Hippocampal formation (tissue), 2 donors: ENCODE data around the gene SDHC.
A peak's percentile ranks its signal among the peaks of the same experiment; 100 is the strongest.
"Not testable (repeated sequence)": the region's sequence is repeated elsewhere in the genome, so short reads cannot be mapped to it uniquely, and the experiment has no call there.

Experiments
- DNase-seq, 2 donors: peaks; one replicate each; lab custom pipeline; 2025; lab: John Stamatoyannopoulos, UW

The SDHC gene

GRCh38 chr1:161382214-161383019 lies 68.2 kb downstream of the SDHC start:
- peak in 1 of 2 donors; percentile 83 for DNase-seq

- no peak for DNase-seq
These were observed 74.5 kb downstream of the SDHC start for GRCh38 chr1:161388639-161389038.

- not testable (repeated sequence) for DNase-seq
These were observed 75.0 kb downstream of the SDHC start for GRCh38 chr1:161389158-161389557.

- DNase-seq, result peak; percentile 98 to 99
These were observed 75.7 kb downstream of the SDHC start for GRCh38 chr1:161389691-161390558.

GRCh38 chr1:161390559-161390858 lies 76.3 kb downstream of the SDHC start:
- DNase-seq, result peak in 1 of 2 donors; percentile 66

GRCh38 chr1:161391136-161391535 lies 77.0 kb downstream of the SDHC start:
- DNase-seq, result not testable (repeated sequence)

GRCh38 chr1:161391611-161392010 lies 77.4 kb downstream of the SDHC start:
- no peak for DNase-seq

- no peak for DNase-seq
These were observed 79.0 kb downstream of the SDHC start for GRCh38 chr1:161393151-161393550.

- DNase-seq, result not testable (repeated sequence)
These were observed 82.9 kb downstream of the SDHC start for GRCh38 chr1:161397038-161397437.

GRCh38 chr1:161398900-161399256 lies 84.7 kb downstream of the SDHC start:
- no peak for DNase-seq

GRCh38 chr1:161399257-161399998 lies 85.2 kb downstream of the SDHC start:
- DNase-seq, result peak; percentile 80 to 86

- no peak for DNase-seq
These were observed 88.3 kb downstream of the SDHC start for GRCh38 chr1:161402446-161402845.

- no peak for DNase-seq
These were observed 89.9 kb downstream of the SDHC start for GRCh38 chr1:161404051-161404597.

GRCh38 chr1:161406551-161406950 lies 92.4 kb downstream of the SDHC start:
- not testable (repeated sequence) for DNase-seq

GRCh38 chr1:161407451-161407985 lies 93.3 kb downstream of the SDHC start:
- no peak for DNase-seq

- no peak for DNase-seq
These were observed 94.4 kb downstream of the SDHC start for GRCh38 chr1:161408429-161409052.

GRCh38 chr1:161409848-161410635 lies 95.9 kb downstream of the SDHC start:
- not testable (repeated sequence) for DNase-seq

- DNase-seq, result not testable (repeated sequence)
These were observed 96.4 kb downstream of the SDHC start for GRCh38 chr1:161410636-161410970.
